ENCODE results near the gene MYRIP.

MYRIP gene

DNA sequence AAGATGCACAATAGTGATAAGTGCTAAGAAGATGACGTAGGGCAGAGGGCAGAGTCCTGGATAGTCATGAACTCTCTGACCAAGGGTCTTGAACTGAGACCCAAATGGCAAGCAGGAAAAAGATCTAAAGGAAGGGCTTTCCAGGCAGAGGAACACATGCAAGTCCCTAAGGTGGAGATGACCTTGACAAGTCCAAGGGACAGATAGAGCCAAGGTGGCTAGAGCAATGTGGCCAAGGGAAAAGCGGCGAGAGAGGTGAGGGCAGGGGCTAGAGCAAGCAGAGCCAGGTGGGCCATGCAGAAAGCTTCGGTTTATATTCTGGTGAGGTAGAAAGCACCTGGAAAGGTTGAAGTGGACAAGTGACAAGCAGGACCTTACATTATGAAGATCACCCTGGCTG lies 414.4 kb downstream of the MYRIP start:
- POLR2A ChIA-PET = no interaction called here
- CTCF ChIA-PET = no interaction called here
- no peak for DNase-seq (ENCODE audit: extremely low spot score)
- TF ChIP-seq FOXA1 (IDR thresholded peaks at IDR 0.05) (no peak), PKNOX1 (IDR thresholded peaks at IDR 0.05) (no peak), LEF1 (IDR thresholded peaks at IDR 0.05; ENCODE audit: borderline replicate concordance) (no peak), HDGF (IDR thresholded peaks at IDR 0.05; ENCODE audit: borderline replicate concordance) (no peak), ARNT (IDR thresholded peaks at IDR 0.05) (no peak), SP1 (IDR thresholded peaks at IDR 0.05) (no peak), TARDBP (IDR thresholded peaks at IDR 0.05) (no peak), FOXM1 (IDR thresholded peaks at IDR 0.05; ENCODE audit: borderline replicate concordance) (no peak), SUZ12 (IDR thresholded peaks at IDR 0.05) (no peak), ZNF384 (IDR thresholded peaks at IDR 0.05) (no peak), L3MBTL2 (conservative IDR thresholded peaks at IDR 0.05) (no peak), ELF4 (IDR thresholded peaks at IDR 0.05) (no peak), CTBP1 (IDR thresholded peaks at IDR 0.05; ENCODE audit: borderline replicate concordance) (no peak), FOXK2 (IDR thresholded peaks at IDR 0.05) (no peak), NFRKB (IDR thresholded peaks at IDR 0.05) (no peak), BHLHE40 (IDR thresholded peaks at IDR 0.05; ENCODE audit: borderline replicate concordance) (no peak)

DNA sequence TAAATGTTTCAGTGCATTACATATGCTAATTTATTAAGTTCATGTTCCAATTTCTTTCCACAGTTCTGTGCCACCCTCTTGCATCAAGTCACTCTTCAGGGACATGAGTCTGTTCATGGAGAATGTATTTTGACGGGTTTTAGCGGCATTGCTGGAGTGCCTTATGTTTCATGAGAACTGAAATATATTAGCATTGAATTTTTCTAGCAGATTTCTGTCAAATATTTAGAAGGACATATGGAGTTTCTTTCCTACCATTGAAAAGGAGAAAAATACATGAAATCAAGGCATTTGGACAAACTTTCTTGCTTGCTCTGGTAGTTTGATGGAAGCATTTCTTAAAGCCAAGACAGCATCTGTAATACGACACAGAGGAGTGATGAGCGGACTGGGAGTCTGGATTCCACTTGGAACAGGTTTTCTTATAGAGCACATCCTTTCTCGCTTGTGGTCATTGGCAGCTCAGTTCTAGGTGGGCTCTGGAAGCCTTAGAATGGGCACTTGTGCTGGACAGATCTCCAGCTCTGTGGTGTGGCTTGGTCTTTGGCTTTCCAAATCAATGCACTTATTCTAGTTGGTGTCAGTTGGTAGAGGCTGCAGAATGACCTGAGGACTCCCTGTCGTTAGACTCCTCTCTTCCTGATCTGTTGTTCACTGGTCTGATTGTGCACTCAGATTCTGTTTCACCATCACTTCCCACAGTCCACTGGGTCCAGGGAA lies 415.5 kb downstream of the MYRIP start:
- TF ChIP-seq ELF4 (IDR thresholded peaks at IDR 0.05) (no peak), FOXA1 (IDR thresholded peaks at IDR 0.05) (no peak), HDGF (IDR thresholded peaks at IDR 0.05; ENCODE audit: borderline replicate concordance) (no peak), TARDBP (IDR thresholded peaks at IDR 0.05) (no peak), FOXM1 (IDR thresholded peaks at IDR 0.05; ENCODE audit: borderline replicate concordance) (no peak), FOXK2 (IDR thresholded peaks at IDR 0.05) (no peak), PKNOX1 (IDR thresholded peaks at IDR 0.05) (no peak), NFRKB (IDR thresholded peaks at IDR 0.05) (no peak), SP1 (IDR thresholded peaks at IDR 0.05) (no peak), SUZ12 (IDR thresholded peaks at IDR 0.05) (no peak), ARNT (IDR thresholded peaks at IDR 0.05) (no peak), BHLHE40 (IDR thresholded peaks at IDR 0.05; ENCODE audit: borderline replicate concordance) (no peak)
- ChIA-PET CTCF (no interaction called here), POLR2A (no interaction called here)
- DNase-seq (ENCODE audit: extremely low spot score) = no peak

DNA sequence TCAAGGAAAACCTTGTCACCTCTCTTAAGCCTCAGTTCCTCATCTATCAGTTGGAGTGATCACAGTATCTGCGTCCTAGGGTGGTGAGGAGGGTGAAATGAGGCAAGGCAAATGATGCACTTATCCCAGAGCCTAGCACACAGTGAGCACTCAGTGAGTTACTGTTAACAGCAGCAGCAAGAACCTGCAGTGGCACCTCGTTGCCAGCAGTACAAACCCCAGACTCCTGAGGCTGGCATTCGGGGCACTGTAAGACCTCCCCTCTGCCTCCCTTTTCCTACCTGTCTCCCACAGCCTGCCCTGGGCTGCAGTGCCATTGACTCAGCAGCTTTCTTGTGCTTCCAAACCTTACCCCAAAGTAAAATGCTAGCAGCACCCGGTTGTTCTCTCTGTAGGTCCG lies 417.2 kb downstream of the MYRIP start:
- DNase-seq (ENCODE audit: extremely low spot score) = no peak
- ChIA-PET POLR2A (no interaction called here), CTCF (no interaction called here)
- TF ChIP-seq SUZ12 (IDR thresholded peaks at IDR 0.05) = no peak
- no peak for TF ChIP-seq LEF1 (IDR thresholded peaks at IDR 0.05; ENCODE audit: borderline replicate concordance)
- TF ChIP-seq SP1 (IDR thresholded peaks at IDR 0.05) = no peak
- no peak for TF ChIP-seq ZNF384 (IDR thresholded peaks at IDR 0.05)
- no peak for TF ChIP-seq FOXM1 (IDR thresholded peaks at IDR 0.05; ENCODE audit: borderline replicate concordance)
- TF ChIP-seq BHLHE40 (IDR thresholded peaks at IDR 0.05; ENCODE audit: borderline replicate concordance) = no peak
- TF ChIP-seq ELF4 (IDR thresholded peaks at IDR 0.05) = no peak
- no peak for TF ChIP-seq PKNOX1 (IDR thresholded peaks at IDR 0.05)
- no peak for TF ChIP-seq HDGF (IDR thresholded peaks at IDR 0.05; ENCODE audit: borderline replicate concordance)
- TF ChIP-seq FOXA1 (IDR thresholded peaks at IDR 0.05) = no peak
- TF ChIP-seq TARDBP (IDR thresholded peaks at IDR 0.05) = no peak
- TF ChIP-seq CTBP1 (IDR thresholded peaks at IDR 0.05; ENCODE audit: borderline replicate concordance) = no peak
- no peak for TF ChIP-seq FOXK2 (IDR thresholded peaks at IDR 0.05)
- TF ChIP-seq NFRKB (IDR thresholded peaks at IDR 0.05) = no peak
- TF ChIP-seq L3MBTL2 (conservative IDR thresholded peaks at IDR 0.05) = no peak

DNA sequence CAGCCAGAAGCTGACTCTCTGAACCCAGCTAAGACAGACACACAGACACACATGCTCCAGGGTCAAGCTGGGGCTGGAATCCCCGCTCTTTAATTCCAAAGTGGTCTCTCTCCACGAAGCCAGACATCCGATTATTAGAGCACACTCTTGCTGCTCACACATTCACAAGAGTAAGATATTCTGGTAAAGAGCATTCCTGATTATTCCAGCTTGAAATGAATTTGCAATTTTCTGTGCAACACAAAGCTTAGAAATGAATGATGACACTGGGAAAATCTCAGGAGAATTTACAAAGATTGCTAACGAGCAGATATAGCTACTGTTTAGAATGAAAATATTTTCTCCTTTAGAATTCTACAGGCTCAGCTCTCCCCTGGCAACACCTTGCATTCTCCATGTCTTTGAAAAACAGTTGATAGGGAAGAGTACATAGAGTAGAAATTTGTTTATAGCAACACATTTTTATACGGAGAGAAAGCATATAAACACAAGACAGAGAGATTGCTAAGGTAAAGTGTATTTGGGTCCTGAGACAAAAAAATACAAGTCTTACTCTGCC lies 419.5 kb downstream of the MYRIP start:
- ChIA-PET CTCF (no interaction called here), POLR2A (no interaction called here)
- no peak for DNase-seq (ENCODE audit: extremely low spot score)

DNA sequence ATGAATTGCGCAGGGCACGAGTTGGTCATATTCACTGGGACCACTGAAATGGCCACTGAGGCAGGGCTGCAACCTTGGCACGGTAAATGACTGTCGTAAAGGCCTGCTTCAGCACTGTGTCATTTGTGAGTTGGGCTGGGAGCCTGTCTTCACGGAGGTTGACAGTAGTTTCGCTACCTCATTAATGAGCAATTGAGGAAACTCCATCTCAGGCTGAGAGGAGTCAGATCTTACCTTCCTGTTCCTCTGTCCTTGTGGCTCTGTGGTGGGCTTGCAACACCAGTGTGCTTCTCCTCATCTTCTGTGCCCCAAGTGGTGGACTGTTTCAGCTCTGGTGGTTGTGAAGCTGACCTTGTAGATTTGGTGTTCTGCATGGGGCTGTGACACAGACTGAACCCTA lies 420.0 kb downstream of the MYRIP start:
- DNase-seq (ENCODE audit: extremely low spot score) = no peak
- ChIA-PET POLR2A (no interaction called here), CTCF (no interaction called here)
- TF ChIP-seq BHLHE40 (IDR thresholded peaks at IDR 0.05; ENCODE audit: borderline replicate concordance) = no peak
- no peak for TF ChIP-seq SP1 (IDR thresholded peaks at IDR 0.05)
- TF ChIP-seq FOXM1 (IDR thresholded peaks at IDR 0.05; ENCODE audit: borderline replicate concordance) = no peak
- no peak for TF ChIP-seq CTBP1 (IDR thresholded peaks at IDR 0.05; ENCODE audit: borderline replicate concordance)
- no peak for TF ChIP-seq L3MBTL2 (conservative IDR thresholded peaks at IDR 0.05)
- TF ChIP-seq ARNT (IDR thresholded peaks at IDR 0.05) = no peak
- TF ChIP-seq ZNF384 (IDR thresholded peaks at IDR 0.05) = no peak
- no peak for TF ChIP-seq FOXA1 (IDR thresholded peaks at IDR 0.05)
- TF ChIP-seq HDGF (IDR thresholded peaks at IDR 0.05; ENCODE audit: borderline replicate concordance) = no peak
- TF ChIP-seq ELF4 (IDR thresholded peaks at IDR 0.05) = no peak
- no peak for TF ChIP-seq FOXK2 (IDR thresholded peaks at IDR 0.05)
- no peak for TF ChIP-seq NFRKB (IDR thresholded peaks at IDR 0.05)
- TF ChIP-seq SUZ12 (IDR thresholded peaks at IDR 0.05) = no peak
- TF ChIP-seq TARDBP (IDR thresholded peaks at IDR 0.05) = no peak
- TF ChIP-seq LEF1 (IDR thresholded peaks at IDR 0.05; ENCODE audit: borderline replicate concordance) = no peak
- no peak for TF ChIP-seq PKNOX1 (IDR thresholded peaks at IDR 0.05)

More for the DNA sequence above, 419.5 kb downstream of the MYRIP start:
- no peak for TF ChIP-seq LEF1 (IDR thresholded peaks at IDR 0.05; ENCODE audit: borderline replicate concordance)
- no peak for TF ChIP-seq TARDBP (IDR thresholded peaks at IDR 0.05)
- no peak for TF ChIP-seq PKNOX1 (IDR thresholded peaks at IDR 0.05)
- no peak for TF ChIP-seq HDGF (IDR thresholded peaks at IDR 0.05; ENCODE audit: borderline replicate concordance)
- TF ChIP-seq FOXA1 (IDR thresholded peaks at IDR 0.05) = no peak
